Kidney (tissue), 14 donors: Measurements from ENCODE around the gene BSDC1. TPM values are rescaled to one million over a fixed set of nuclear protein-coding genes. Genes with fewer than 3 reads are reported as not detected.

Experiments
- DNase-seq, 5 donors: peaks; one replicate each; pipeline ENCODE4 v3.0.0-alpha.2; 2013 to 2020
- FAIRE-seq: peaks from 2 replicates; lab custom pipeline; 2012; peaks lifted over from hg19 to GRCh38; lab: Jason Lieb, UNC
- H3K27ac ChIP-seq, 2 donors: one replicate each; pipeline ENCODE4 v1.7.0; 2013; ENCODE audit warnings: low read depth in 2 of 2, low read length in 2 of 2, inconsistent platforms in 1 of 2
- H3K27me3 ChIP-seq: one replicate; pipeline ENCODE4 v1.7.1; 2013; ENCODE audit warnings: low read length, inconsistent platforms; ENCODE audit not compliant: control insufficient read depth, insufficient read depth
- H3K36me3 ChIP-seq, 3 donors: one replicate each; pipeline versions ENCODE4 v1.7.0 to v1.7.1; 2013; ENCODE audit warnings: low read length in 3 of 3, control low read depth in 1 of 3, inconsistent platforms in 1 of 3; ENCODE audit not compliant: insufficient read depth in 3 of 3, control insufficient read depth in 2 of 3
- H3K4me1 ChIP-seq, 3 donors: one replicate each; pipeline versions ENCODE4 v1.7.0 to v1.7.1; 2013; ENCODE audit warnings: low read length in 3 of 3, inconsistent platforms in 1 of 3, low read depth in 1 of 3; ENCODE audit not compliant: control insufficient read depth in 2 of 3, insufficient read depth in 2 of 3
- H3K4me3 ChIP-seq, 3 donors: one replicate each; pipeline versions ENCODE4 v1.7.0 to v1.8.1; 2013; ENCODE audit warnings: low read length in 3 of 3, control low read depth in 1 of 3, inconsistent platforms in 1 of 3
- H3K9ac ChIP-seq, 3 donors: one replicate each; pipeline versions ENCODE4 v1.7.0 to v1.7.1; 2013; ENCODE audit warnings: low read length in 3 of 3, control low read depth in 1 of 3, inconsistent platforms in 1 of 3
- H3K9me3 ChIP-seq, 3 donors: one replicate each; pipeline versions ENCODE4 v1.7.0 to v1.7.1; 2013; ENCODE audit warnings: low read length in 3 of 3, control low read depth in 1 of 3, inconsistent platforms in 1 of 3; ENCODE audit not compliant: control insufficient read depth in 2 of 3, insufficient read depth in 1 of 3
- CTCF ChIP-seq: IDR thresholded peaks from 3 replicates; pipeline ENCODE4 v1.5.1; 2012; ENCODE audit warnings: mild to moderate bottlenecking, moderate library complexity, borderline replicate concordance; ENCODE audit not compliant: insufficient read depth; ENCODE audit errors: extremely low read depth
- intact Hi-C: fragments of 100-400 bp; cut with DNase I; formaldehyde crosslinking; loops from one replicate; pipeline ENCODE4 v1.11.1; 2022
- polyA plus RNA-seq: library from polyadenylated mRNA; stranded (reverse); fragments of 350-450 nt; fragmentation: Illumina TruSeq; extraction: RNeasy Lipid Tissue Mini Kit (QIAGEN cat#74804); gene quantifications from one replicate; pipeline ENCODE4 v1.2.3, GENCODE V29; 2014; ENCODE audit warnings: low read depth, low replicate concordance; ENCODE audit not compliant: insufficient read depth
- total RNA-seq: library from RNA; stranded (reverse); fragmentation: NEBNext Ultra II Directional; extraction: Animal tissue kit (Norgen Biotek cat#: 25700); gene quantifications from one replicate; pipeline ENCODE4 v1.2.1, GENCODE V29; 2021
- donor health status: control.
- donor health status: control.
- donor health status: control.
- donor health status: control.
- donor health status: control.
- donor health status: DM: yes; HTN: yes; CAD: no.
- donor health status: Normal renal cell carcinoma (clear cell type).

The BSDC1 gene
- total and polyA plus RNA-seq, 2 donors from 2014 or later, result 40.2 to 61.7 TPM

- intact Hi-C loops, result no loop called here
- FAIRE-seq (no peak), DNase-seq (peak in 1 of 5 donors; percentile 60)
- Histone ChIP-seq H3K27ac (no peak overlapping the region), H3K4me1 (peaks cover 0 to 12% (median 0%) of the 10 kb centered on the region in 3 donors), H3K27me3 (no peaks in the 10 kb centered on the region), H3K36me3 (peaks cover 0 to 5% (median 2%) of the 10 kb centered on the region in 3 donors), H3K9ac (no peak overlapping the region), H3K9me3 (no peaks in the 10 kb centered on the region), H3K4me3 (no peak overlapping the region)
- no peak for TF ChIP-seq CTCF
Observed at GRCh38 chr1:32336963-32337675, 57.1 kb downstream of the BSDC1 start.

GRCh38 chr1:32336591-32336932, 57.7 kb downstream of the BSDC1 start:
- no peak overlapping the region for H3K27ac ChIP-seq
- FAIRE-seq, result no peak
- H3K4me1 ChIP-seq, result peaks cover 0 to 12% (median 0%) of the 10 kb centered on the region in 3 donors

GRCh38 chr1:32335790-32336590, 58.3 kb downstream of the BSDC1 start, which contains the start of gene MARCKSL1:
Gene MARCKSL1, minus strand, starts transcription at chr1:32336233. Its CDS starts 200 bp downstream, at chr1:32336033.
- peaks cover 0 to 11% (median 5%) of the 10 kb centered on the region in 3 donors for H3K36me3 ChIP-seq
- DNase-seq (peak; percentile 91 to 96 (median 95)), FAIRE-seq (no peak)
- H3K9me3 ChIP-seq, result no peaks in the 10 kb centered on the region
- H3K27me3 ChIP-seq, result no peaks in the 10 kb centered on the region
- H3K9ac ChIP-seq, result peak within 1 kb of the TSS in 2 of 3 donors; percentile 55 to 60
- no peak for TF ChIP-seq CTCF
- intact Hi-C loops, result no loop called here
- H3K27ac ChIP-seq, result no peak within 1 kb of the TSS
- H3K4me3 ChIP-seq, result peak within 1 kb of the TSS; percentile 42 to 76 (median 52)
- peaks cover 0 to 12% (median 0%) of the 10 kb centered on the region in 3 donors for H3K4me1 ChIP-seq

More at GRCh38 chr1:32336591-32336932, 57.7 kb downstream of the BSDC1 start:
- Histone ChIP-seq H3K9me3 (no peaks in the 10 kb centered on the region), H3K9ac (no peak overlapping the region), H3K4me3 (no peak overlapping the region), H3K27me3 (no peaks in the 10 kb centered on the region), H3K36me3 (peaks cover 0 to 6% (median 5%) of the 10 kb centered on the region in 3 donors)
- peak in 1 of 5 donors; percentile 85 for DNase-seq
- TF ChIP-seq CTCF, result no peak
- intact Hi-C loops, result no loop called here
